ENCODE measurements around the gene RAB6B.

DNA sequence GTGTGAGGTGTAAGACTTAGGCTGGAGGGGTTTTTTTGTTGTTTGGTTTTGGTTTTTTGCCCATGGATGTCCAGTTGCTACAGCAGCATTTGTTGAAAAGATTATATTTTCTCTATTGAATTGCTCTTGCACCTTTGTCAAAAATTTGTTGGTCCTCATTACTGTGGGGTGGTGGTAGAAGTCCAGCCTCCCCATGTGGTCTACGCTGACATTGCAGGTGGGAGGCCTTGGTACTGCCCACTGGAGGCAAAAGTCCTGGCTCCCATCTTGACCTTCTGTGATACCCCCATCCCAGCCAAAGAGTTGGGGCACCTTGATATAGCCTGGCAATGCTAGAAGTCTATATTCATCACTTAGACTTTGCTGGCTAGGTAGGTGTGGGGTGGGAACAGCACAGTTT is 5.4 kb upstream of the RAB6B start:
- TF ChIP-seq CTCF (IDR thresholded peaks at IDR 0.05; ENCODE audit: insufficient read depth, low read length): no peak
- TF ChIP-seq, protein P1, sequence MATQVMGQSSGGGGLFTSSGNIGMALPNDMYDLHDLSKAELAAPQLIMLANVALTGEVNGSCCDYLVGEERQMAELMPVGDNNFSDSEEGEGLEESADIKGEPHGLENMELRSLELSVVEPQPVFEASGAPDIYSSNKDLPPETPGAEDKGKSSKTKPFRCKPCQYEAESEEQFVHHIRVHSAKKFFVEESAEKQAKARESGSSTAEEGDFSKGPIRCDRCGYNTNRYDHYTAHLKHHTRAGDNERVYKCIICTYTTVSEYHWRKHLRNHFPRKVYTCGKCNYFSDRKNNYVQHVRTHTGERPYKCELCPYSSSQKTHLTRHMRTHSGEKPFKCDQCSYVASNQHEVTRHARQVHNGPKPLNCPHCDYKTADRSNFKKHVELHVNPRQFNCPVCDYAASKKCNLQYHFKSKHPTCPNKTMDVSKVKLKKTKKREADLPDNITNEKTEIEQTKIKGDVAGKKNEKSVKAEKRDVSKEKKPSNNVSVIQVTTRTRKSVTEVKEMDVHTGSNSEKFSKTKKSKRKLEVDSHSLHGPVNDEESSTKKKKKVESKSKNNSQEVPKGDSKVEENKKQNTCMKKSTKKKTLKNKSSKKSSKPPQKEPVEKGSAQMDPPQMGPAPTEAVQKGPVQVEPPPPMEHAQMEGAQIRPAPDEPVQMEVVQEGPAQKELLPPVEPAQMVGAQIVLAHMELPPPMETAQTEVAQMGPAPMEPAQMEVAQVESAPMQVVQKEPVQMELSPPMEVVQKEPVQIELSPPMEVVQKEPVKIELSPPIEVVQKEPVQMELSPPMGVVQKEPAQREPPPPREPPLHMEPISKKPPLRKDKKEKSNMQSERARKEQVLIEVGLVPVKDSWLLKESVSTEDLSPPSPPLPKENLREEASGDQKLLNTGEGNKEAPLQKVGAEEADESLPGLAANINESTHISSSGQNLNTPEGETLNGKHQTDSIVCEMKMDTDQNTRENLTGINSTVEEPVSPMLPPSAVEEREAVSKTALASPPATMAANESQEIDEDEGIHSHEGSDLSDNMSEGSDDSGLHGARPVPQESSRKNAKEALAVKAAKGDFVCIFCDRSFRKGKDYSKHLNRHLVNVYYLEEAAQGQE (IDR thresholded peaks at IDR 0.05; ENCODE audit: insufficient replicate concordance, low read depth): no peak
- TF ChIP-seq POLR2AphosphoS5 (IDR thresholded peaks at IDR 0.05; ENCODE audit: low read depth): no peak

Measured in HL-60 (cell line).